Fibroblast of skin of left quadriceps (primary cell): ENCODE measurements around the gene WDR73.
"Not testable (repeated sequence)": the region's sequence is repeated elsewhere in the genome, so short reads cannot be mapped to it uniquely, and the experiment has no call there.

Experiments
- DNase-seq, 2 experiments: peaks; one replicate each; pipeline ENCODE4 v3.0.0-alpha.2; 2013; ENCODE audit warnings: low read depth in 2 of 2

WDR73 gene

GRCh38 chr15:84653910-84654688, at the start of gene WDR73:
WDR73 (minus strand) TSS chr15:84654283; CDS start chr15:84654274, 9 bp downstream.
- peak; percentile 84 to 88 for DNase-seq

- DNase-seq = no peak
Observed at GRCh38 chr15:84703808-84704207, 49.7 kb upstream of the WDR73 start.

GRCh38 chr15:84702961-84703482, 48.9 kb upstream of the WDR73 start:
- no peak for DNase-seq

GRCh38 chr15:84699538-84700191, 45.6 kb upstream of the WDR73 start:
- DNase-seq = no peak

GRCh38 chr15:84697236-84697990, 43.3 kb upstream of the WDR73 start:
- no peak for DNase-seq

GRCh38 chr15:84696757-84697156, 42.7 kb upstream of the WDR73 start:
- no peak for DNase-seq

GRCh38 chr15:84690342-84690741, 36.3 kb upstream of the WDR73 start:
- no peak for DNase-seq

GRCh38 chr15:84689858-84690257, 35.8 kb upstream of the WDR73 start:
- no peak for DNase-seq

GRCh38 chr15:84686446-84686845, 32.4 kb upstream of the WDR73 start:
- not testable (repeated sequence) for DNase-seq

GRCh38 chr15:84685304-84685703, 31.2 kb upstream of the WDR73 start:
- peak; percentile 52 to 54 for DNase-seq

- no peak for DNase-seq
Observed at GRCh38 chr15:84684092-84684491, 30.0 kb upstream of the WDR73 start.

- DNase-seq = no peak
Observed at GRCh38 chr15:84681831-84682230, 27.7 kb upstream of the WDR73 start.

- DNase-seq = peak; percentile 78
Observed at GRCh38 chr15:84671211-84671610, 17.1 kb upstream of the WDR73 start.

GRCh38 chr15:84669726-84670125, 15.6 kb upstream of the WDR73 start:
- DNase-seq = peak in 1 of 2 experiments; percentile 15

- DNase-seq = no peak
Observed at GRCh38 chr15:84668221-84668982, 14.3 kb upstream of the WDR73 start.

GRCh38 chr15:84666373-84666772, 12.3 kb upstream of the WDR73 start:
- DNase-seq = no peak

GRCh38 chr15:84661001-84661400, 6.9 kb upstream of the WDR73 start:
- DNase-seq = no peak

- DNase-seq = no peak
Observed at GRCh38 chr15:84659904-84660781, 6.1 kb upstream of the WDR73 start.

- no peak for DNase-seq
Observed at GRCh38 chr15:84658788-84659411, 4.8 kb upstream of the WDR73 start.
